PC-3 (cell line): ENCODE data around the gene NPAT. TPM values are rescaled to one million over a fixed set of nuclear protein-coding genes. Genes with fewer than 3 reads are reported as not detected.

Source experiments
- ATAC-seq: fragments of 200-7000 bp; cut with Tn5 transposase; 2 replicates; pipeline ENCODE4 v1.9.1; 2020; ENCODE audit warnings: mild to moderate bottlenecking, moderate library complexity
- BruUV-seq: library from RNA; stranded (reverse); fragments of 400-500 nt; replicated peaks from 2 replicates; lab custom pipeline; 2021; lab: Mats Ljungman, UMichigan
- CTCF ChIA-PET: fragments of 300-600 bp; sonication (Branson Sonifier 250); formaldehyde crosslinking; loops from one replicate; lab custom pipeline; 2022; ENCODE audit warnings: antibody characterized with exemption; lab: Charles Lee
- POLR2A ChIA-PET: fragments of 300-600 bp; sonication (Branson Sonifier 250); formaldehyde crosslinking; loops from one replicate; lab custom pipeline; 2022; ENCODE audit warnings: antibody characterized with exemption; ENCODE audit not compliant: unreplicated experiment; lab: Charles Lee
- DNase-seq: peaks from one replicate; pipeline ENCODE4 v3.0.0-alpha.2; 2015
- H2AFZ ChIP-seq: fragments of 300-600 bp; sonication (generic); 2 replicates; pipeline ENCODE4 v1.6.0; 2016; ENCODE audit warnings: antibody characterized with exemption, low read length
- H3F3A ChIP-seq: fragments of 300-600 bp; sonication (generic); one replicate; pipeline ENCODE4 v1.6.0; 2017; ENCODE audit warnings: antibody characterized with exemption, low read length, control low read depth, mild to moderate bottlenecking; ENCODE audit not compliant: unreplicated experiment
- H3K27ac ChIP-seq: fragments of 300-600 bp; sonication (generic); 2 replicates; pipeline ENCODE4 v1.5.1; 2016; ENCODE audit warnings: mild to moderate bottlenecking, low read length
- H3K27me3 ChIP-seq: fragments of 300-600 bp; sonication (generic); 2 replicates; pipeline ENCODE4 v1.6.1; 2016; ENCODE audit warnings: low read length, mixed read lengths
- H3K36me3 ChIP-seq: fragments of 300-600 bp; sonication (generic); 2 replicates; pipeline ENCODE4 v1.6.1; 2016; ENCODE audit warnings: low read depth, mixed run types, low read length, mixed read lengths
- H3K4me1 ChIP-seq: fragments of 300-600 bp; sonication (generic); 2 replicates; pipeline ENCODE4 v1.5.1; 2016; ENCODE audit warnings: low read length; ENCODE audit not compliant: insufficient read depth
- H3K4me2 ChIP-seq: fragments of 300-600 bp; sonication (generic); 2 replicates; pipeline ENCODE4 v1.6.0; 2016; ENCODE audit warnings: low read length
- H3K4me3 ChIP-seq: fragments of 300-600 bp; sonication (generic); 2 replicates; pipeline ENCODE4 v1.5.1; 2016; ENCODE audit warnings: mild to moderate bottlenecking, low read length, mixed read lengths
- H3K79me2 ChIP-seq: fragments of 300-600 bp; sonication (generic); 2 replicates; pipeline ENCODE4 v1.6.1; 2017; ENCODE audit warnings: low read length, mixed read lengths
- H3K9ac ChIP-seq: fragments of 300-600 bp; sonication (generic); 2 replicates; pipeline ENCODE4 v1.6.0; 2016; ENCODE audit warnings: mild to moderate bottlenecking, low read length
- H3K9me2 ChIP-seq: fragments of 300-600 bp; sonication (generic); replicated peaks from 2 replicates; pipeline ENCODE4 v1.6.1; 2016; ENCODE audit warnings: mixed run types, low read length, mixed read lengths
- H3K9me3 ChIP-seq: fragments of 300-600 bp; sonication (generic); 2 replicates; pipeline ENCODE4 v1.6.1; 2016; ENCODE audit warnings: low read length, mixed read lengths
- H4K20me1 ChIP-seq: fragments of 300-600 bp; sonication (generic); 2 replicates; pipeline ENCODE4 v1.6.1; 2016; ENCODE audit warnings: low read length, mixed read lengths
- CTCF ChIP-seq: fragments of 300-600 bp; sonication (generic); conservative IDR thresholded peaks from 2 replicates; pipeline ENCODE4 v1.5.1; 2017; ENCODE audit warnings: antibody characterized with exemption, low read depth, mild to moderate bottlenecking, low read length
- EZH2 ChIP-seq: fragments of 300-600 bp; sonication (generic); IDR thresholded peaks from one replicate; pipeline ENCODE4 v1.6.1; 2017; ENCODE audit warnings: antibody characterized with exemption, mild to moderate bottlenecking, low read length; ENCODE audit not compliant: unreplicated experiment
- EZH2phosphoT487 ChIP-seq: fragments of 300-600 bp; sonication (generic); IDR thresholded peaks from 2 replicates; pipeline ENCODE4 v1.6.1; 2018; ENCODE audit warnings: mild to moderate bottlenecking, antibody characterized with exemption, low read length, borderline replicate concordance
- intact Hi-C: fragments of 100-400 bp; cut with micrococcal nuclease; formaldehyde crosslinking; loops from 2 replicates; pipeline ENCODE4 v1.9.0; 2023
- total RNA-seq: library from RNA; depleted of rRNA; stranded (reverse); fragments of >200 nt; gene quantifications from 2 replicates; pipeline ENCODE4 v1.2.3, GENCODE V29; 2014

Gene NPAT
- total RNA-seq, 1 experiment from 2014 or later = 19.6 TPM

GRCh38 chr11:108193725-108194124 is 28.7 kb downstream of the NPAT start:
- no peak for ATAC-seq
- Histone ChIP-seq H3F3A (no peaks in the 10 kb centered on the region), H3K79me2 (peaks cover 3% of the 10 kb centered on the region), H3K27me3 (no peaks in the 10 kb centered on the region), H3K4me1 (no peaks in the 10 kb centered on the region), H2AFZ (no peak overlapping the region), H3K9me2 (no peaks in the 10 kb centered on the region), H3K9ac (no peak overlapping the region), H3K9me3 (no peaks in the 10 kb centered on the region), H3K27ac (no peak overlapping the region), H3K36me3 (peaks cover 22% of the 10 kb centered on the region), H3K4me2 (no peak overlapping the region), H4K20me1 (no peaks in the 10 kb centered on the region), H3K4me3 (no peak overlapping the region)
- no peak for DNase-seq
- BruUV-seq = no TSS peak
- no peak for TF ChIP-seq CTCF
- TF ChIP-seq EZH2 = no peak
- TF ChIP-seq EZH2phosphoT487 = no peak
- intact Hi-C loops = no loop called here
- CTCF ChIA-PET = no interaction called here
- POLR2A ChIA-PET = no interaction called here

GRCh38 chr11:108177570-108177969 is 44.9 kb downstream of the NPAT start:
- H3K9me3 ChIP-seq = no peaks in the 10 kb centered on the region
- TF ChIP-seq EZH2 = no peak
- no peak for TF ChIP-seq EZH2phosphoT487
- no peak for TF ChIP-seq CTCF
- ChIA-PET POLR2A (no interaction called here), CTCF (no interaction called here)
- H3K4me2 ChIP-seq = no peak overlapping the region
- no peaks in the 10 kb centered on the region for H3K79me2 ChIP-seq
- no peaks in the 10 kb centered on the region for H4K20me1 ChIP-seq
- intact Hi-C loops = no loop called here
- H3K9ac ChIP-seq = no peak overlapping the region
- BruUV-seq = no TSS peak
- no peaks in the 10 kb centered on the region for H3F3A ChIP-seq
- H3K27ac ChIP-seq = no peak overlapping the region
- no peaks in the 10 kb centered on the region for H3K4me1 ChIP-seq
- no peaks in the 10 kb centered on the region for H3K27me3 ChIP-seq
- H2AFZ ChIP-seq = no peak overlapping the region
- no peaks in the 10 kb centered on the region for H3K9me2 ChIP-seq
- no peak overlapping the region for H3K4me3 ChIP-seq
- H3K36me3 ChIP-seq = peaks cover 34% of the 10 kb centered on the region
- DNase-seq (no peak), ATAC-seq (no peak)

GRCh38 chr11:108170184-108170583 is 52.3 kb downstream of the NPAT start:
- ATAC-seq = no peak
- no peak for DNase-seq
- Histone ChIP-seq H3K79me2 (no peaks in the 10 kb centered on the region), H3K27me3 (no peaks in the 10 kb centered on the region), H3K4me3 (no peak overlapping the region), H4K20me1 (no peaks in the 10 kb centered on the region), H3K9ac (no peak overlapping the region), H3K36me3 (peaks cover 47% of the 10 kb centered on the region), H3K4me1 (no peaks in the 10 kb centered on the region), H3K4me2 (no peak overlapping the region), H3K9me3 (no peaks in the 10 kb centered on the region), H3K27ac (no peak overlapping the region), H2AFZ (no peak overlapping the region), H3F3A (no peaks in the 10 kb centered on the region), H3K9me2 (no peaks in the 10 kb centered on the region)
- ChIA-PET CTCF (no interaction called here), POLR2A (no interaction called here)
- no TSS peak for BruUV-seq
- TF ChIP-seq EZH2phosphoT487 (no peak), CTCF (no peak), EZH2 (no peak)
- intact Hi-C loops = no loop called here
